H1 (cell line): Measurements from ENCODE around the gene MOB3B. TPM values are rescaled to one million over a fixed set of nuclear protein-coding genes. Genes with fewer than 3 reads are reported as not detected.

Experiments
- CHD7 ChIP-seq: fragments of 300-600 bp; sonication (generic); IDR thresholded peaks from 2 replicates; pipeline ENCODE4 v1.7.1; 2012; ENCODE audit warnings: low read length, moderate library complexity, mild to moderate bottlenecking, inconsistent platforms; ENCODE audit not compliant: insufficient replicate concordance
- CREB1 ChIP-seq: IDR thresholded peaks from 2 replicates; pipeline ENCODE4 v1.6.1; 2012; ENCODE audit warnings: inconsistent platforms
- GTF2F1 ChIP-seq: IDR thresholded peaks from 2 replicates; pipeline ENCODE4 v1.6.1; 2012; ENCODE audit warnings: low read depth, low read length, improper control_type of control experiment, borderline replicate concordance
- HDAC2 ChIP-seq, 2 experiments: fragments of 300-600 bp in 1 of 2; sonication (generic) in 1 of 2; IDR thresholded peaks; 2 replicates each; pipeline ENCODE4 v1.6.1; 2011 to 2012; ENCODE audit warnings: low read depth in 2 of 2, low read length in 2 of 2, mild to moderate bottlenecking in 2 of 2, moderate library complexity in 2 of 2, borderline replicate concordance in 1 of 2, inconsistent platforms in 1 of 2
- MAX ChIP-seq: IDR thresholded peaks from 2 replicates; pipeline ENCODE4 v1.6.1; 2012; ENCODE audit warnings: inconsistent platforms
- NRF1 ChIP-seq: IDR thresholded peaks from 2 replicates; pipeline ENCODE4 v1.6.1; 2011; ENCODE audit warnings: mild to moderate bottlenecking, low read depth, low read length, improper control_type of control experiment
- POU5F1 ChIP-seq: IDR thresholded peaks from 2 replicates; pipeline ENCODE4 v1.6.1; 2011; ENCODE audit warnings: low read depth, mild to moderate bottlenecking, low read length, moderate library complexity
- RFX5 ChIP-seq: IDR thresholded peaks from 2 replicates; pipeline ENCODE4 v1.6.1; 2011; ENCODE audit warnings: low read depth, low read length, improper control_type of control experiment, borderline replicate concordance
- SAP30 ChIP-seq: fragments of 300-600 bp; sonication (generic); IDR thresholded peaks from 2 replicates; pipeline ENCODE4 v1.7.1; 2012; ENCODE audit warnings: low read length, moderate library complexity, mild to moderate bottlenecking, inconsistent platforms; ENCODE audit not compliant: insufficient read depth, insufficient replicate concordance
- SIRT6 ChIP-seq: IDR thresholded peaks from one replicate; pipeline ENCODE4 v1.7.1; 2012; ENCODE audit warnings: low read length, inconsistent platforms
- SP4 ChIP-seq: IDR thresholded peaks from 2 replicates; pipeline ENCODE4 v1.6.1; 2012; ENCODE audit warnings: low read length, inconsistent platforms
- SUZ12 ChIP-seq: fragments of 200-600 bp; sonication (generic); IDR thresholded peaks from 2 replicates; pipeline ENCODE4 v1.6.1; 2012; ENCODE audit warnings: mild to moderate bottlenecking, inconsistent platforms, low read length, moderate library complexity, mixed read lengths
- polyA plus RNA-seq, 7 experiments: library from polyadenylated mRNA; depleted of rRNA in 3 of 7; stranded (reverse) in 5 of 7; unstranded in 2 of 7; fragments of >200 nt in 5 of 7; fragments of 200-250 nt in 2 of 7; gene quantifications; 1 replicate in 5 of 7; 2 replicates in 1 of 7; 4 replicates in 1 of 7; pipeline versions ENCODE4 v1.2.1 to v1.2.3, GENCODE V29; 2011 to 2013; ENCODE audit warnings: missing spikeins in 2 of 7, mixed read lengths in 2 of 7
- total RNA-seq: library from RNA; stranded (reverse); fragmentation: NEBNext Ultra II Directional; extraction: Animal tissue kit (Norgen Biotek cat#: 25700); gene quantifications from 2 replicates; pipeline ENCODE4 v1.2.1, GENCODE V29; 2021

MOB3B gene
- total and polyA plus RNA-seq, 2 of the 8 experiments (the other 6 are each of a cell fraction or from before 2014, with no cell fraction given), result 12.7 to 16.1 TPM

GRCh38 chr9:27535701-27536118 is 6.1 kb upstream of the MOB3B start (continued):
- no peak for TF ChIP-seq NRF1
- TF ChIP-seq SP4, result no peak
- TF ChIP-seq RFX5, result no peak
- peak; percentile 65 for TF ChIP-seq MAX
- TF ChIP-seq SIRT6, result no peak
- TF ChIP-seq CREB1, result 0 out of 2 replicates have a peak, but pooled peaks have one; percentile 13
- TF ChIP-seq SUZ12, result no peak
- no peak for TF ChIP-seq HDAC2 (IDR thresholded peaks at IDR 0.05; ENCODE audit: borderline replicate concordance in 1 of 2, low read depth in 2 of 2, low read length in 2 of 2)
- no peak for TF ChIP-seq POU5F1
- no peak for TF ChIP-seq SAP30
- TF ChIP-seq CHD7, result no peak
- no peak for TF ChIP-seq GTF2F1
